Thyroid gland (tissue), 4 donors: ENCODE data around the gene MCHR1.

Experiments
- CTCF ChIP-seq, 6 experiments: fragments of 200-600 bp in 3 of 6; fragments of 450-650 bp in 3 of 6; sonication (generic) in 3 of 6; IDR thresholded peaks; one replicate each; pipeline ENCODE4 v1.5.1; 2016 to 2019; ENCODE audit warnings: antibody characterized with exemption in 6 of 6, mild to moderate bottlenecking in 2 of 6, inconsistent platforms in 1 of 6, moderate library complexity in 1 of 6
- POLR2A ChIP-seq, 2 donors: fragments of 450-650 bp; IDR thresholded peaks; one replicate each; pipeline ENCODE4 v1.6.1; 2017; ENCODE audit warnings: antibody characterized with exemption in 2 of 2, mild to moderate bottlenecking in 2 of 2, moderate library complexity in 1 of 2

- TF ChIP-seq CTCF (IDR thresholded peaks at IDR 0.05) (no peak), POLR2A (IDR thresholded peaks at IDR 0.05) (no peak)
Observed at GRCh38 chr22:40687706-40688105, 8.4 kb downstream of the MCHR1 start.
